GM18517 (cell line): ENCODE data around the gene IRF4.

Experiments used
- ATAC-seq: cut with Tn5 transposase; IDR thresholded peaks from one replicate; pipeline ENCODE4 v1.9.1; 2021; ENCODE audit warnings: mild to moderate bottlenecking, moderate library complexity; ENCODE audit not compliant: unreplicated experiment

Gene IRF4

GRCh38 chr6:379410-380181 is 12.0 kb upstream of the IRF4 start:
- ATAC-seq = no peak

GRCh38 chr6:380234-381218 is 11.0 kb upstream of the IRF4 start:
- ATAC-seq = no peak

- no peak for ATAC-seq
These were observed 9.7 kb upstream of the IRF4 start for GRCh38 chr6:381742-382461.

- no peak for ATAC-seq
These were observed 8.4 kb upstream of the IRF4 start for GRCh38 chr6:382883-383810.

- no peak for ATAC-seq
These were observed 7.7 kb upstream of the IRF4 start for GRCh38 chr6:383856-384255.

GRCh38 chr6:384898-385297 is 6.7 kb upstream of the IRF4 start:
- ATAC-seq = no peak

GRCh38 chr6:385614-386013 is 5.9 kb upstream of the IRF4 start:
- ATAC-seq = no peak

- ATAC-seq = no peak
These were observed 4.8 kb upstream of the IRF4 start for GRCh38 chr6:386688-387266.

GRCh38 chr6:387293-387741 is 4.2 kb upstream of the IRF4 start:
- no peak for ATAC-seq

- no peak for ATAC-seq
These were observed 3.2 kb upstream of the IRF4 start for GRCh38 chr6:388202-388903.

GRCh38 chr6:389143-389542 is 2.4 kb upstream of the IRF4 start:
- no peak for ATAC-seq

- ATAC-seq = peak; percentile 46
These were observed 1.9 kb upstream of the IRF4 start for GRCh38 chr6:389622-390021.

GRCh38 chr6:390914-391558 is 516 bp upstream of the IRF4 start:
- ATAC-seq = no peak

- no peak for ATAC-seq
These were observed 1.2 kb downstream of the IRF4 start for GRCh38 chr6:392441-393390.

- no peak for ATAC-seq
These were observed 2.1 kb downstream of the IRF4 start for GRCh38 chr6:393391-394221.

- ATAC-seq = no peak
These were observed 3.2 kb downstream of the IRF4 start for GRCh38 chr6:394641-395289.
